Left lung (tissue), 10 donors: ENCODE data around the gene VEZT. TPM values are rescaled to one million over a fixed set of nuclear protein-coding genes. Genes with fewer than 3 reads are reported as not detected.

ENCODE experiments used
- ATAC-seq: fragments of 200-7000 bp; cut with Tn5 transposase; one replicate; pipeline ENCODE4 v1.9.1; 2020; ENCODE audit warnings: moderate library complexity
- DNase-seq, 4 donors: peaks; one replicate each; pipeline ENCODE4 v3.0.0-alpha.2; 2013 to 2020
- H3K27ac ChIP-seq, 2 donors: fragments of 200-600 bp; sonication (generic) in 1 of 2; one replicate each; pipeline versions ENCODE4 v1.5.0 to v1.8.0; 2020 to 2021
- H3K27me3 ChIP-seq, 2 donors: fragments of 200-600 bp; sonication (generic) in 1 of 2; one replicate each; pipeline versions ENCODE4 v1.5.0 to v1.8.0; 2020 to 2021
- H3K36me3 ChIP-seq, 2 donors: fragments of 200-600 bp; sonication (generic) in 1 of 2; one replicate each; pipeline versions ENCODE4 v1.5.0 to v1.8.0; 2020 to 2021
- H3K4me1 ChIP-seq, 2 donors: fragments of 200-600 bp; one replicate each; pipeline ENCODE4 v1.8.0; 2021
- H3K4me3 ChIP-seq, 2 donors: fragments of 200-600 bp; sonication (generic) in 1 of 2; one replicate each; pipeline versions ENCODE4 v1.5.0 to v1.8.0; 2020 to 2021; ENCODE audit warnings: mild to moderate bottlenecking in 1 of 2
- H3K9me3 ChIP-seq, 2 donors: fragments of 200-600 bp; sonication (generic) in 1 of 2; one replicate each; pipeline versions ENCODE4 v1.5.0 to v1.8.0; 2020 to 2021
- CTCF ChIP-seq, 2 donors: fragments of 200-600 bp; sonication (generic) in 1 of 2; IDR thresholded peaks; one replicate each; pipeline versions ENCODE4 v1.5.0 to v1.8.0; 2021; ENCODE audit warnings: antibody characterized with exemption in 2 of 2
- intact Hi-C, 2 donors: fragments of 100-400 bp; cut with DNase I; formaldehyde crosslinking; loops; one replicate each; pipeline versions ENCODE4 v1.11.2 to v1.14.2; 2022
- polyA plus RNA-seq, 6 donors: library from polyadenylated mRNA; unstranded; fragments of 120-200 nt; gene quantifications; one replicate each; pipeline ENCODE4 v1.2.1, GENCODE V29; 2013; ENCODE audit not compliant: insufficient read length in 6 of 6
- total RNA-seq, 2 donors: library from RNA; stranded (reverse); fragmentation: NEBNext Ultra II Directional; extraction: Animal tissue kit (Norgen Biotek cat#: 25700); gene quantifications; one replicate each; pipeline ENCODE4 v1.2.1, GENCODE V29; 2021
- donor health status: DM: no; HTN: yes; CAD: no.
- donor health status: DM: no; HTN: no; CAD: no.

Gene VEZT
- total and polyA plus RNA-seq, 8 donors, result 69.4 to 108 (median 87.1) TPM

GRCh38 chr12:95197636-95198035, 20.0 kb upstream of the VEZT start:
- no peak overlapping the region for H3K4me3 ChIP-seq
- no peaks in the 10 kb centered on the region for H3K27me3 ChIP-seq
- peaks cover 0 to 19% of the 10 kb centered on the region in 2 donors for H3K4me1 ChIP-seq
- TF ChIP-seq CTCF (IDR thresholded peaks at IDR 0.05), result no peak
- H3K36me3 ChIP-seq, result no peaks in the 10 kb centered on the region
- ATAC-seq, result no peak
- H3K27ac ChIP-seq, result no peak overlapping the region
- no peak for DNase-seq
- H3K9me3 ChIP-seq, result no peaks in the 10 kb centered on the region
- intact Hi-C loops, result no loop called here

- Histone ChIP-seq H3K4me1 (peaks cover 4 to 32% of the 10 kb centered on the region in 2 donors), H3K9me3 (no peaks in the 10 kb centered on the region), H3K27me3 (no peaks in the 10 kb centered on the region), H3K27ac (no peak overlapping the region), H3K4me3 (no peak overlapping the region), H3K36me3 (no peaks in the 10 kb centered on the region)
- no peak for DNase-seq
- no peak for ATAC-seq
- no peak for TF ChIP-seq CTCF (IDR thresholded peaks at IDR 0.05)
- intact Hi-C loops, result no loop called here
These were observed 18.7 kb upstream of the VEZT start for GRCh38 chr12:95198914-95199313.

GRCh38 chr12:95200128-95200894, 17.3 kb upstream of the VEZT start:
- Histone ChIP-seq H3K36me3 (no peaks in the 10 kb centered on the region), H3K27me3 (no peaks in the 10 kb centered on the region), H3K27ac (peak overlapping the region; percentile 21 to 60), H3K4me1 (peaks cover 14 to 45% of the 10 kb centered on the region in 2 donors), H3K4me3 (no peak overlapping the region), H3K9me3 (no peaks in the 10 kb centered on the region)
- no peak for TF ChIP-seq CTCF (IDR thresholded peaks at IDR 0.05)
- intact Hi-C loops, result no loop called here
- no peak for DNase-seq
- no peak for ATAC-seq

- peaks cover 23 to 54% of the 10 kb centered on the region in 2 donors for H3K4me1 ChIP-seq
- no peak for TF ChIP-seq CTCF (IDR thresholded peaks at IDR 0.05)
- no peaks in the 10 kb centered on the region for H3K36me3 ChIP-seq
- ATAC-seq, result no peak
- no peak overlapping the region for H3K4me3 ChIP-seq
- no peak for DNase-seq
- H3K27me3 ChIP-seq, result no peaks in the 10 kb centered on the region
- intact Hi-C loops, result no loop called here
- peak overlapping the region; percentile 21 to 60 for H3K27ac ChIP-seq
- no peaks in the 10 kb centered on the region for H3K9me3 ChIP-seq
These were observed 16.4 kb upstream of the VEZT start for GRCh38 chr12:95201056-95201670.

- TF ChIP-seq CTCF (IDR thresholded peaks at IDR 0.05), result no peak
- Histone ChIP-seq H3K36me3 (no peaks in the 10 kb centered on the region), H3K27ac (peak overlapping the region; percentile 62 to 79), H3K27me3 (no peaks in the 10 kb centered on the region), H3K4me1 (peaks cover 26 to 56% of the 10 kb centered on the region in 2 donors), H3K9me3 (no peaks in the 10 kb centered on the region), H3K4me3 (no peak overlapping the region)
- DNase-seq, result no peak
- intact Hi-C loops, result no loop called here
- no peak for ATAC-seq
These were observed 14.7 kb upstream of the VEZT start for GRCh38 chr12:95202691-95203486.
